Panc1 (cell line): ENCODE measurements around the gene CLTC.

ENCODE experiments used
- CTCF ChIP-seq: fragments of 450-650 bp; IDR thresholded peaks from 2 replicates; pipeline ENCODE4 v1.5.1; 2017; ENCODE audit warnings: mild to moderate bottlenecking
- POLR2AphosphoS5 ChIP-seq: IDR thresholded peaks from 2 replicates; pipeline ENCODE4 v1.6.1; 2012; ENCODE audit warnings: mild to moderate bottlenecking, low read depth, low read length, moderate library complexity
- SIN3A ChIP-seq: IDR thresholded peaks from 2 replicates; pipeline ENCODE4 v1.6.1; 2012; ENCODE audit warnings: low read depth, mild to moderate bottlenecking, low read length, moderate library complexity, borderline replicate concordance; ENCODE audit not compliant: insufficient read depth
- TF ChIP-seq, protein P1 (sequence below), 2 experiments: IDR thresholded peaks; 2 replicates each; pipeline ENCODE4 v1.6.1; 2011 to 2012; ENCODE audit warnings: low read depth in 2 of 2, control low read depth in 1 of 2, low read length in 1 of 2, mild to moderate bottlenecking in 1 of 2, moderate library complexity in 1 of 2; ENCODE audit not compliant: insufficient read depth in 1 of 2

- TF ChIP-seq CTCF (peak; percentile 28; the same call in 1 of the 2 replicates), SIN3A (no peak), POLR2AphosphoS5 (no peak)
- TF ChIP-seq, protein P1, sequence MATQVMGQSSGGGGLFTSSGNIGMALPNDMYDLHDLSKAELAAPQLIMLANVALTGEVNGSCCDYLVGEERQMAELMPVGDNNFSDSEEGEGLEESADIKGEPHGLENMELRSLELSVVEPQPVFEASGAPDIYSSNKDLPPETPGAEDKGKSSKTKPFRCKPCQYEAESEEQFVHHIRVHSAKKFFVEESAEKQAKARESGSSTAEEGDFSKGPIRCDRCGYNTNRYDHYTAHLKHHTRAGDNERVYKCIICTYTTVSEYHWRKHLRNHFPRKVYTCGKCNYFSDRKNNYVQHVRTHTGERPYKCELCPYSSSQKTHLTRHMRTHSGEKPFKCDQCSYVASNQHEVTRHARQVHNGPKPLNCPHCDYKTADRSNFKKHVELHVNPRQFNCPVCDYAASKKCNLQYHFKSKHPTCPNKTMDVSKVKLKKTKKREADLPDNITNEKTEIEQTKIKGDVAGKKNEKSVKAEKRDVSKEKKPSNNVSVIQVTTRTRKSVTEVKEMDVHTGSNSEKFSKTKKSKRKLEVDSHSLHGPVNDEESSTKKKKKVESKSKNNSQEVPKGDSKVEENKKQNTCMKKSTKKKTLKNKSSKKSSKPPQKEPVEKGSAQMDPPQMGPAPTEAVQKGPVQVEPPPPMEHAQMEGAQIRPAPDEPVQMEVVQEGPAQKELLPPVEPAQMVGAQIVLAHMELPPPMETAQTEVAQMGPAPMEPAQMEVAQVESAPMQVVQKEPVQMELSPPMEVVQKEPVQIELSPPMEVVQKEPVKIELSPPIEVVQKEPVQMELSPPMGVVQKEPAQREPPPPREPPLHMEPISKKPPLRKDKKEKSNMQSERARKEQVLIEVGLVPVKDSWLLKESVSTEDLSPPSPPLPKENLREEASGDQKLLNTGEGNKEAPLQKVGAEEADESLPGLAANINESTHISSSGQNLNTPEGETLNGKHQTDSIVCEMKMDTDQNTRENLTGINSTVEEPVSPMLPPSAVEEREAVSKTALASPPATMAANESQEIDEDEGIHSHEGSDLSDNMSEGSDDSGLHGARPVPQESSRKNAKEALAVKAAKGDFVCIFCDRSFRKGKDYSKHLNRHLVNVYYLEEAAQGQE (IDR thresholded peaks at IDR 0.05; ENCODE audit: insufficient read depth in 1 of 2, low read depth in 2 of 2, low read length in 1 of 2), result no peak
Measured at GRCh38 chr17:59607817-59608403, 11.8 kb upstream of the CLTC start.
